Natural killer cell (primary cell): ENCODE data around the gene STAMBP. TPM values are rescaled to one million over a fixed set of nuclear protein-coding genes. Genes with fewer than 3 reads are reported as not detected.
A peak's percentile ranks its signal among the peaks of the same experiment; 100 is the strongest.

ENCODE experiments used
- ATAC-seq, 3 donors: fragments of 150-1000 bp in 2 of 3; fragments of 200-7000 bp in 1 of 3; cut with Tn5 transposase; 1 replicate in 1 of 3; 2 replicates in 2 of 3; pipeline ENCODE4 v1.10.0; 2021; ENCODE audit warnings: mild to moderate bottlenecking in 2 of 3, moderate library complexity in 2 of 3
- DNase-seq, 2 donors: peaks; one replicate each; pipeline versions ENCODE4 v3.0.0 to v3.0.0-alpha.2; 2013 to 2021; ENCODE audit warnings: mixed read lengths in 1 of 2
- H3K27ac ChIP-seq: one replicate; pipeline ENCODE4 v1.5.1; 2013; ENCODE audit warnings: mild to moderate bottlenecking, low read length
- H3K27me3 ChIP-seq: one replicate; pipeline ENCODE4 v1.6.1; 2013; ENCODE audit warnings: low read length; ENCODE audit not compliant: control insufficient read depth, insufficient read depth
- H3K36me3 ChIP-seq: one replicate; pipeline ENCODE4 v1.6.1; 2013; ENCODE audit warnings: low read length; ENCODE audit not compliant: control insufficient read depth, insufficient read depth
- H3K4me1 ChIP-seq: one replicate; pipeline ENCODE4 v1.6.1; 2013; ENCODE audit warnings: low read length; ENCODE audit not compliant: control insufficient read depth, insufficient read depth
- H3K4me3 ChIP-seq: one replicate; pipeline ENCODE4 v1.5.1; 2013; ENCODE audit warnings: low read length
- H3K9me3 ChIP-seq: one replicate; pipeline ENCODE4 v1.6.1; 2013; ENCODE audit warnings: low read length; ENCODE audit not compliant: control insufficient read depth, insufficient read depth
- H3K27ac Mint-ChIP-seq, 2 donors: one replicate each; pipeline ENCODE4 v1.8.0; 2022; ENCODE audit warnings: mild to moderate bottlenecking in 2 of 2, mixed read lengths in 2 of 2, moderate library complexity in 1 of 2
- H3K27me3 Mint-ChIP-seq, 2 donors: one replicate each; pipeline ENCODE4 v1.8.0; 2022; ENCODE audit warnings: low read depth in 2 of 2, mixed read lengths in 2 of 2
- H3K36me3 Mint-ChIP-seq: one replicate; pipeline ENCODE4 v1.8.0; 2022; ENCODE audit warnings: mixed read lengths
- H3K4me1 Mint-ChIP-seq, 2 donors: one replicate each; pipeline ENCODE4 v1.8.0; 2022; ENCODE audit warnings: mixed read lengths in 2 of 2
- H3K4me3 Mint-ChIP-seq: one replicate; pipeline ENCODE4 v1.8.0; 2022; ENCODE audit warnings: mild to moderate bottlenecking, moderate library complexity, mixed read lengths
- H3K9me3 Mint-ChIP-seq, 2 donors: one replicate each; pipeline ENCODE4 v1.8.0; 2022; ENCODE audit warnings: mixed read lengths in 2 of 2
- CTCF ChIP-seq: fragments of 200-600 bp; IDR thresholded peaks from one replicate; pipeline ENCODE4 v1.8.0; 2022; ENCODE audit warnings: antibody characterized with exemption
- WGBS: methylation state at CpG from one replicate; pipeline ENCODE4 v1.1.7; 2013; ENCODE audit warnings: missing lambda C conversion rate; ENCODE audit not compliant: insufficient coverage; 5-methylcytosine and 5-hydroxymethylcytosine counted together
- intact Hi-C: fragments of 100-400 bp; cut with micrococcal nuclease; formaldehyde crosslinking; loops from one replicate; pipeline ENCODE4 v1.14.2; 2022
- total RNA-seq, 4 donors: library from RNA; stranded (reverse); fragments of 120-200 nt in 1 of 4; gene quantifications; one replicate each; pipeline versions ENCODE4 v1.2.3 to v1.2.4, GENCODE V29; 2013 to 2022

Gene STAMBP
- total RNA-seq, 3 donors from 2014 or later (not counting 1 experiment from before 2014, with no cell fraction given), result 23.8 to 27.3 (median 25.3) TPM

- no peaks in the 10 kb centered on the region for H3K9me3 Mint-ChIP-seq
- WGBS, result 92% methylated on average over 6 of the region's 7 CpGs
- Histone ChIP-seq H3K36me3 (no peaks in the 10 kb centered on the region), H3K4me3 (no peak overlapping the region), H3K27ac (no peak overlapping the region), H3K4me1 (no peaks in the 10 kb centered on the region), H3K9me3 (no peaks in the 10 kb centered on the region), H3K27me3 (no peaks in the 10 kb centered on the region)
- H3K4me1 Mint-ChIP-seq, result no peaks in the 10 kb centered on the region
- no peak for TF ChIP-seq CTCF
- intact Hi-C loops, result no loop called here
- peaks cover 3 to 7% of the 10 kb centered on the region in 2 donors for H3K27me3 Mint-ChIP-seq
- no peak overlapping the region for H3K4me3 Mint-ChIP-seq
- no peak for DNase-seq
- no peaks in the 10 kb centered on the region for H3K36me3 Mint-ChIP-seq
- no peak for ATAC-seq
- no peak overlapping the region for H3K27ac Mint-ChIP-seq
Observed at GRCh38 chr2:73919596-73920228, 91.0 kb downstream of the STAMBP start.

GRCh38 chr2:73920577-73921545 lies 92.1 kb downstream of the STAMBP start:
- TF ChIP-seq CTCF, result no peak
- peak in 2 of 3 donors; percentile 64 for ATAC-seq
- Histone ChIP-seq H3K9me3 (no peaks in the 10 kb centered on the region), H3K27ac (no peak overlapping the region), H3K27me3 (no peaks in the 10 kb centered on the region), H3K4me1 (peaks cover 2% of the 10 kb centered on the region), H3K36me3 (no peaks in the 10 kb centered on the region), H3K4me3 (no peak overlapping the region)
- intact Hi-C loops, result no loop called here
- H3K36me3 Mint-ChIP-seq, result no peaks in the 10 kb centered on the region
- H3K4me3 Mint-ChIP-seq, result no peak overlapping the region
- H3K27ac Mint-ChIP-seq, result no peak overlapping the region
- H3K4me1 Mint-ChIP-seq, result no peaks in the 10 kb centered on the region
- 74% methylated on average over 11 of the region's 12 CpGs for WGBS
- H3K27me3 Mint-ChIP-seq, result peaks cover 3 to 7% of the 10 kb centered on the region in 2 donors
- no peaks in the 10 kb centered on the region for H3K9me3 Mint-ChIP-seq
- DNase-seq, result peak in 1 of 2 donors; percentile 63

GRCh38 chr2:73921581-73921980 lies 92.8 kb downstream of the STAMBP start:
- Histone ChIP-seq H3K27ac (no peak overlapping the region), H3K27me3 (no peaks in the 10 kb centered on the region), H3K4me3 (no peak overlapping the region), H3K4me1 (peaks cover 4% of the 10 kb centered on the region), H3K36me3 (no peaks in the 10 kb centered on the region), H3K9me3 (no peaks in the 10 kb centered on the region)
- intact Hi-C loops, result no loop called here
- Mint-ChIP-seq H3K27me3 (peaks cover 3 to 7% of the 10 kb centered on the region in 2 donors), H3K4me3 (no peak overlapping the region), H3K36me3 (no peaks in the 10 kb centered on the region), H3K4me1 (peaks cover 0 to 3% of the 10 kb centered on the region in 2 donors), H3K9me3 (no peaks in the 10 kb centered on the region), H3K27ac (no peak overlapping the region)
- TF ChIP-seq CTCF, result no peak
- no peak for ATAC-seq
- DNase-seq, result no peak
- 95% methylated on average over 9 of the region's 9 CpGs for WGBS
